Cardiac muscle cell (in vitro differentiated cells and primary cell): ENCODE results near the gene SRGAP1. TPM values are rescaled to one million over a fixed set of nuclear protein-coding genes. Genes with fewer than 3 reads are reported as not detected.
"Not testable (repeated sequence)": the region's sequence is repeated elsewhere in the genome, so short reads cannot be mapped to it uniquely, and the experiment has no call there.

Experiments
- DNase-seq, 2 donors: peaks; one replicate each; pipeline versions ENCODE4 v3.0.0 to v3.0.0-alpha.2; 2010 to 2017; ENCODE audit warnings: low read depth in 1 of 2, low spot score in 1 of 2
- H3K27ac ChIP-seq: fragments of 200-600 bp; sonication (generic); 2 replicates; pipeline ENCODE4 v1.5.1; 2016
- H3K27me3 ChIP-seq: fragments of 200-600 bp; sonication (generic); 2 replicates; pipeline ENCODE4 v1.6.0; 2016; ENCODE audit warnings: control low read depth
- H3K36me3 ChIP-seq: fragments of 200-600 bp; sonication (generic); 2 replicates; pipeline ENCODE4 v1.5.1; 2016; ENCODE audit warnings: control low read depth
- H3K4me1 ChIP-seq: fragments of 200-600 bp; sonication (generic); 2 replicates; pipeline ENCODE4 v1.8.1; 2017; ENCODE audit warnings: low read depth, mild to moderate bottlenecking, mixed run types
- H3K4me3 ChIP-seq: fragments of 200-600 bp; sonication (generic); 2 replicates; pipeline ENCODE4 v1.5.1; 2016; ENCODE audit warnings: mild to moderate bottlenecking
- H3K9me3 ChIP-seq: fragments of 200-600 bp; sonication (generic); 2 replicates; pipeline ENCODE4 v1.5.1; 2017; ENCODE audit warnings: low read depth, mild to moderate bottlenecking, control low read depth
- CTCF ChIP-seq: IDR thresholded peaks from 2 replicates; pipeline ENCODE4 v1.5.1; 2012; ENCODE audit warnings: low read depth, mild to moderate bottlenecking, low read length
- polyA plus RNA-seq: library from polyadenylated mRNA; unstranded; fragments of >200 nt; fragmentation: Nextera tagmentation; extraction: Ambion mirVana; gene quantifications from 2 replicates; pipeline ENCODE4 v1.2.1, GENCODE V29; 2016
- total RNA-seq: library from RNA; depleted of rRNA; stranded (reverse); fragments of >200 nt; gene quantifications from 2 replicates; pipeline ENCODE4 v1.2.3, GENCODE V29; 2016

SRGAP1 gene
- total and polyA plus RNA-seq, 2 experiments from 2014 or later, result 2.7 to 3.9 TPM

- Histone ChIP-seq H3K36me3 (no peaks in the 10 kb centered on the region), H3K4me1 (peaks cover 32% of the 10 kb centered on the region), H3K27ac (no peak overlapping the region), H3K27me3 (no peaks in the 10 kb centered on the region), H3K4me3 (no peak overlapping the region), H3K9me3 (no peaks in the 10 kb centered on the region)
- DNase-seq, result no peak
- TF ChIP-seq CTCF, result no peak
Observed at GRCh38 chr12:63870838-63871237, 26.3 kb downstream of the SRGAP1 start.

- Histone ChIP-seq H3K4me1 (peaks cover 21% of the 10 kb centered on the region), H3K4me3 (no peak overlapping the region), H3K27ac (no peak overlapping the region), H3K36me3 (no peaks in the 10 kb centered on the region), H3K9me3 (no peaks in the 10 kb centered on the region), H3K27me3 (no peaks in the 10 kb centered on the region)
- DNase-seq, result no peak
- TF ChIP-seq CTCF, result no peak
Observed at GRCh38 chr12:63874897-63875480, 30.5 kb downstream of the SRGAP1 start.

GRCh38 chr12:63875703-63876102 lies 31.2 kb downstream of the SRGAP1 start:
- Histone ChIP-seq H3K27me3 (no peaks in the 10 kb centered on the region), H3K9me3 (no peaks in the 10 kb centered on the region), H3K4me3 (no peak overlapping the region), H3K27ac (no peak overlapping the region), H3K4me1 (peaks cover 25% of the 10 kb centered on the region), H3K36me3 (no peaks in the 10 kb centered on the region)
- DNase-seq, result no peak
- TF ChIP-seq CTCF, result no peak

- Histone ChIP-seq H3K4me3 (no peak overlapping the region), H3K36me3 (no peaks in the 10 kb centered on the region), H3K27ac (no peak overlapping the region), H3K9me3 (no peaks in the 10 kb centered on the region), H3K27me3 (no peaks in the 10 kb centered on the region), H3K4me1 (peaks cover 22% of the 10 kb centered on the region)
- TF ChIP-seq CTCF, result no peak
- peak in 1 of 2 donors; percentile 24 for DNase-seq
Observed at GRCh38 chr12:63876980-63877379, 32.5 kb downstream of the SRGAP1 start.

- TF ChIP-seq CTCF, result no peak
- DNase-seq, result no peak
- peaks cover 22% of the 10 kb centered on the region for H3K4me1 ChIP-seq
- H3K27ac ChIP-seq, result no peak overlapping the region
- H3K36me3 ChIP-seq, result no peaks in the 10 kb centered on the region
- H3K27me3 ChIP-seq, result no peaks in the 10 kb centered on the region
- H3K4me3 ChIP-seq, result no peak overlapping the region
- H3K9me3 ChIP-seq, result no peaks in the 10 kb centered on the region
Observed at GRCh38 chr12:63877693-63878092, 33.2 kb downstream of the SRGAP1 start.

- not testable (repeated sequence) for H3K4me3 ChIP-seq, H3K27ac ChIP-seq, H3K36me3 ChIP-seq, H3K27me3 ChIP-seq, H3K9me3 ChIP-seq, DNase-seq
- H3K4me1 ChIP-seq, result peaks cover 17% of the 10 kb centered on the region
Observed at GRCh38 chr12:63880235-63880634, 35.7 kb downstream of the SRGAP1 start.
